Gastrocnemius medialis (tissue), 4 donors: ENCODE data around the gene MPC1L.

Experiments
- POLR2A ChIP-seq, 2 donors: fragments of 450-650 bp; IDR thresholded peaks; one replicate each; pipeline ENCODE4 v1.6.1; 2017; ENCODE audit warnings: antibody characterized with exemption in 2 of 2, mild to moderate bottlenecking in 2 of 2, moderate library complexity in 2 of 2
- TF ChIP-seq, protein P1 (sequence below), 5 experiments: fragments of 450-650 bp in 3 of 5; fragments of 200-600 bp in 2 of 5; sonication (generic) in 2 of 5; IDR thresholded peaks in 4 of 5; conservative IDR thresholded peaks in 1 of 5; 1 replicate in 4 of 5; 2 replicates in 1 of 5; pipeline ENCODE4 v1.5.1; 2016 to 2019; ENCODE audit warnings: antibody characterized with exemption in 5 of 5, mild to moderate bottlenecking in 3 of 5, moderate library complexity in 3 of 5

DNA sequence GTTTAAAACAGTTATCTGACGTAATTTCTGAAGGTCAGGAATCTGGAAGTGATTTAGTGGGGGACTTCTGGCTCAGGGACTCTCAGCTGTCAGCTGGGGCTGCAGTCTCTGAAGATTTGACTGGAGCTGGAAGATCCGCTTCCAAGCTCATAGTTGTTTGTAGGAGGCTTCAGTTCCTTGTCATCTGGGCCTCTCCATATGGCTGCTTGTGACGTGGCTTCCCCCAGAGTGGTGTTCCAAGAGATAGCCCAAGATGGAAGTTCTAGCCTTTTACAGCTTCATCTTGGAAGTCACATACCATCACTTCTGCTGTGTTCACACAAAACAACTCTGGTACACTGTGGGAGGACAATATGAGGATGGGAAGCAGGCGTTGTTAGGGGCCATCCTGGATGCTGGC is 2.1 kb downstream of the MPC1L start:
- TF ChIP-seq, protein P1, sequence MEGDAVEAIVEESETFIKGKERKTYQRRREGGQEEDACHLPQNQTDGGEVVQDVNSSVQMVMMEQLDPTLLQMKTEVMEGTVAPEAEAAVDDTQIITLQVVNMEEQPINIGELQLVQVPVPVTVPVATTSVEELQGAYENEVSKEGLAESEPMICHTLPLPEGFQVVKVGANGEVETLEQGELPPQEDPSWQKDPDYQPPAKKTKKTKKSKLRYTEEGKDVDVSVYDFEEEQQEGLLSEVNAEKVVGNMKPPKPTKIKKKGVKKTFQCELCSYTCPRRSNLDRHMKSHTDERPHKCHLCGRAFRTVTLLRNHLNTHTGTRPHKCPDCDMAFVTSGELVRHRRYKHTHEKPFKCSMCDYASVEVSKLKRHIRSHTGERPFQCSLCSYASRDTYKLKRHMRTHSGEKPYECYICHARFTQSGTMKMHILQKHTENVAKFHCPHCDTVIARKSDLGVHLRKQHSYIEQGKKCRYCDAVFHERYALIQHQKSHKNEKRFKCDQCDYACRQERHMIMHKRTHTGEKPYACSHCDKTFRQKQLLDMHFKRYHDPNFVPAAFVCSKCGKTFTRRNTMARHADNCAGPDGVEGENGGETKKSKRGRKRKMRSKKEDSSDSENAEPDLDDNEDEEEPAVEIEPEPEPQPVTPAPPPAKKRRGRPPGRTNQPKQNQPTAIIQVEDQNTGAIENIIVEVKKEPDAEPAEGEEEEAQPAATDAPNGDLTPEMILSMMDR (IDR thresholded peaks at IDR 0.05 in 4 of 5, conservative IDR thresholded peaks at IDR 0.05 in 1 of 5), result no peak
- TF ChIP-seq POLR2A (IDR thresholded peaks at IDR 0.05), result no peak
